Aorta (tissue), 5 donors: ENCODE results near the gene AGBL4. TPM values are rescaled to one million over a fixed set of nuclear protein-coding genes. Genes with fewer than 3 reads are reported as not detected.
A peak's percentile ranks its signal among the peaks of the same experiment; 100 is the strongest.
"Not testable (repeated sequence)": the region's sequence is repeated elsewhere in the genome, so short reads cannot be mapped to it uniquely, and the experiment has no call there.

ENCODE experiments used
- ATAC-seq: fragments of 200-7000 bp; cut with Tn5 transposase; one replicate; pipeline ENCODE4 v1.9.1; 2022; ENCODE audit warnings: moderate library complexity; ENCODE audit not compliant: low FRiP score
- DNase-seq, 2 donors: peaks; one replicate each; pipeline ENCODE4 v3.0.0-alpha.2; 2020
- H3K27ac ChIP-seq, 2 donors: one replicate each; pipeline ENCODE4 v1.5.1; 2013; ENCODE audit warnings: low read length in 2 of 2, mild to moderate bottlenecking in 2 of 2, moderate library complexity in 2 of 2, control low read depth in 1 of 2, inconsistent platforms in 1 of 2, low read depth in 1 of 2
- H3K27me3 ChIP-seq, 2 donors: one replicate each; pipeline ENCODE4 v1.6.1; 2013; ENCODE audit warnings: control low read depth in 1 of 2, low read length in 1 of 2, mild to moderate bottlenecking in 1 of 2, moderate library complexity in 1 of 2; ENCODE audit not compliant: insufficient read depth in 2 of 2, control insufficient read depth in 1 of 2
- H3K36me3 ChIP-seq, 2 donors: one replicate each; pipeline ENCODE4 v1.6.1; 2013; ENCODE audit warnings: control low read depth in 1 of 2, low read length in 1 of 2, mild to moderate bottlenecking in 1 of 2; ENCODE audit not compliant: insufficient read depth in 2 of 2, control insufficient read depth in 1 of 2
- H3K4me1 ChIP-seq, 2 donors: one replicate each; pipeline ENCODE4 v1.6.1; 2013; ENCODE audit warnings: low read length in 2 of 2, control low read depth in 1 of 2, mild to moderate bottlenecking in 1 of 2, moderate library complexity in 1 of 2; ENCODE audit not compliant: insufficient read depth in 2 of 2, control insufficient read depth in 1 of 2
- H3K4me3 ChIP-seq, 2 donors: one replicate each; pipeline ENCODE4 v1.5.1; 2013; ENCODE audit warnings: low read length in 2 of 2, control low read depth in 1 of 2, mild to moderate bottlenecking in 1 of 2
- H3K9me3 ChIP-seq: one replicate; pipeline ENCODE4 v1.6.1; 2013; ENCODE audit warnings: mild to moderate bottlenecking, low read length; ENCODE audit not compliant: control insufficient read depth
- WGBS, 2 donors: extraction: QIAGEN DNeasy Blood & Tissue Kit; methylation state at CpG; one replicate each; pipeline ENCODE4 v1.1.7; 2013; 5-methylcytosine and 5-hydroxymethylcytosine counted together
- intact Hi-C, 2 donors: fragments of 100-400 bp; cut with DNase I; formaldehyde crosslinking; loops; one replicate each; pipeline versions ENCODE4 v1.14.2 to v1.15.0; 2022
- polyA plus RNA-seq, 2 donors: library from polyadenylated mRNA; stranded (reverse); fragments of 200-250 nt; gene quantifications; one replicate each; pipeline ENCODE4 v1.2.3, GENCODE V29; 2013
- total RNA-seq, 2 donors: library from RNA; stranded (reverse); fragmentation: NEBNext Ultra II Directional; extraction: Animal tissue kit (Norgen Biotek cat#: 25700); gene quantifications; one replicate each; pipeline ENCODE4 v1.2.1, GENCODE V29; 2021
- donor health status: healthy with polysubstance abuse.
- donor health status: Bipolar disorder and iron deficiency.
- donor health status: DM: no; HTN: no; CAD: no.
- donor health status: DM: no; HTN: no; CAD: no.
- donor health status: DM: yes; HTN: yes; CAD: no.

Gene AGBL4
- total and polyA plus RNA-seq, 4 donors, result 0.18 TPM; not detected in 3

DNA sequence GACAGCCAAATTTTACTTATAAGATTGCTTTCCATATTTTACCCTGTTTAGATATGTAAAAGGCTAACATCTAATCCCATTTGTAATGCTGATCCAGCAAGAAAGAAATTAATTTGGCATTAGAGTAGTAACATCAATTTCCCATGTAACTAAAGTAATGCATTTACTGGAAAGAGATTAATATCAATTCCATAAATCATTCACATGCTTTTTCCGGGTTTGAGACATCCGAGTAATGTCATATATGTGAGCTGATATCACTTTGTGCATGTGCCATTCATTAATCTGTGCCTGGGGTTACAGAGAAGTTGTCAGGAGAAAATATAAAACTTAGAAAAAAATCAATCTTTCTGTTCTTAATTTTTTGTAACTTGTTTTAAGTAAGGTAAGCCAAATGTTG lies 206.1 kb downstream of the AGBL4 start:
- WGBS, 2 donors, result 29 to 53% methylated on average over 2 of the region's 2 CpGs
- H3K36me3 ChIP-seq, result no peaks in the 10 kb centered on the region
- no peak overlapping the region for H3K4me3 ChIP-seq
- ATAC-seq (no peak), DNase-seq (no peak)
- H3K9me3 ChIP-seq, result peaks cover 2% of the 10 kb centered on the region
- no peak overlapping the region for H3K27ac ChIP-seq
- no peaks in the 10 kb centered on the region for H3K27me3 ChIP-seq
- intact Hi-C loops, result no loop called here
- no peaks in the 10 kb centered on the region for H3K4me1 ChIP-seq

DNA sequence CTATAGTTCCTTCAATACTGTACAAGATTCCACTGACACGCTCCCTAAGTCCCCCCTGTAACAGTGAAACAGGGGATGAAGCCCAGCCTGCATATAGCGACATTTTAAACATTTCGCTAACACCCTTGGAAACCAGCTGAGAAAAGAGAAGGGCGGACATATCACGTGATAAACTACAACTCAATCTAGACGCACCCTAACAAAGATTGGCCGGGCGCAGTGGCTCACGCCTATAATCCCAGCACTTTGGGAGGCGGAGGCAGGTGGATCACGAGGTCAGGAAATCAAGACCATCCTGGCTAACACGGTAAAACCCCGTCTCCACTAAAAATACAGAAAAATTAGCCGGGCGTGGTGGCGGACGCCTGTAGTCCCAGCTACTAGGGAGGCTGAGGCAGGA lies 236.7 kb downstream of the AGBL4 start:
- H3K27me3 ChIP-seq, intact Hi-C loops, H3K9me3 ChIP-seq, H3K27ac ChIP-seq, H3K4me1 ChIP-seq, H3K36me3 ChIP-seq, ATAC-seq, H3K4me3 ChIP-seq: not testable (repeated sequence)
- WGBS, 2 donors, result 91 to 92% methylated on average over 17 of the region's 17 CpGs
- peak in 1 of 2 donors; percentile 37 for DNase-seq

DNA sequence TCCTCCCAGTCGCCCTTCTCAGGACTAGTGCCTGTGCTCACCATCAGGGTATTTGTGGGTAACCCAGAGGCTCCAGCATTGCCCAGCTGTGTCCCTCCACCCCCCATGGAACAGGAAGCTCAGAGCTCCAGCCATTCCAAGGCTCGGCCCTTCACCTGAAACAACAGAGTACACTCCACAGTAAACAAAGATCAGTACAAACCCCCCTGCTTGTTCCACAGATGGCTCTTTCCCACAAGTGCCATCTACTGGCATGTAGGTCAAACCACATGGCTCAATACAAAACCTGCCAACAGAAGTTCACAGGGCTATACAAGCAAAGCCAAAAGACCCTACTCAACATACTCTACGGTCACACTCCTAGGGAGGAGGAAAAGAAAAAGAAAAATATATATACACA lies 258.7 kb downstream of the AGBL4 start:
- DNase-seq (no peak), ATAC-seq (no peak)
- H3K36me3 ChIP-seq, result no peaks in the 10 kb centered on the region
- intact Hi-C loops, result no loop called here
- 19 to 34% methylated on average over 3 of the region's 3 CpGs for WGBS, 2 donors
- H3K27ac ChIP-seq, result no peak overlapping the region
- no peak overlapping the region for H3K4me3 ChIP-seq
- no peaks in the 10 kb centered on the region for H3K27me3 ChIP-seq
- no peaks in the 10 kb centered on the region for H3K9me3 ChIP-seq
- H3K4me1 ChIP-seq, result no peaks in the 10 kb centered on the region

DNA sequence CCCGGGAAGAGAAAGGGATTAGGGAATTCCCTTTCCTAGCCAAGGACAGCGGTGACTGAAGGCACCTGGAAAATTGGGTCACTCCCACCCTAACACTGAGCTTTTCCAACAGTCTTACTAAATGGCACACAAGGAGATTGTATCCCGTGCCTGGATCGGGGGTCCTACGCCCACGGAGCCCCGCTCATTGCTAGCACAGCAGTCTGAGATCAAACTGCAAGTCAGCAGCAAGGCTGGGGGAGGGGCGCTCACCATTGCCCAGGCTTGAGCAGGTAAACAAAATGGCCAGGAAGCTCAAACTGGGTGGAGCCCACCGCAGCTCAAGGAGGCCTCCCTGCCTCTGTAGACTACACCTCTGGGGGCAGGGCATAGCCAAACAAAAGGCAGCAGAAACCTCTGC lies 285.6 kb downstream of the AGBL4 start:
- H3K36me3 ChIP-seq, H3K4me3 ChIP-seq, ATAC-seq, H3K4me1 ChIP-seq, DNase-seq, intact Hi-C loops, H3K27me3 ChIP-seq, H3K27ac ChIP-seq, H3K9me3 ChIP-seq: not testable (repeated sequence)
- WGBS, 2 donors, result 87 to 88% methylated on average over 9 of the region's 9 CpGs

DNA sequence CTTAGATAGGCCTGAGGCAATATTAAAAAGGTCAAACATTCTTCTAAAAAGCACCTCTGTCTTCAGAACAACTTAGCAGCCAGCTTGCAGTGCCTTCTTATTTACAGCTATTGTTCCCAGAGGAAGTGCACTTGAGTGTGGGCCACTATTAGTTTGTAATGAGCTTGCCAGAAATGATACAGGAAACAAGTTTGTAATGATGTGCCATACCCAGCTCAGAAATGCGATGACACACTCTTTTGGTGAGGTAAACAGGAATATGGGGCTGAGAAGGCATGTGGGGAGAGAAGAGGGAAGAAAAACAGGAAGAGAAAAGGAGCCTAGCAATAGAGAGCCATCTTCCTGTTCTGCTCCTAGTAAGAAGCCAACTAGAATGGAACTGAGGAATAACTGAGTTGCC lies 295.4 kb downstream of the AGBL4 start:
- WGBS, 2 donors, result 59 to 68% methylated on average over 1 of the region's 1 CpG
- ATAC-seq, result no peak

DNA sequence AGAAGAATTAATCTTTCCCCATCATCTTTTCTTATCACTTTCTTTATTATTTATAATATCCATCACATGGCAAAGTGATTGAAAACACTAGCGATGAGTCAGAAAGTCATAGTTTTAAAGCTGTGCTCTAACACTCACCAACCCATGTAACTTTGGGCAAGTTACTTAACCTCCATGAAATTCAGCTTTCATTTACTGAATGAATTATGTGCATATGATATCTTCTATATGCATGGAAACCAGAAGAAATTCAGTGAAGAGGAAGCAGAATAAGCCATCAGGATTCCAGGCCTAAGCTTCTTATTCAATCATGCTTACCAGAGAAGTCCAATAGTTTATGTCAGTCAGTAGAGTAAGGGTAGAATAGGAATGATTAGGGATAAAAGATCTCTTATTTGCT lies 300.1 kb downstream of the AGBL4 start:
- DNase-seq (no peak), ATAC-seq (no peak)
- H3K4me3 ChIP-seq, result no peak overlapping the region
- intact Hi-C loops, result no loop called here
- no peak overlapping the region for H3K27ac ChIP-seq
- WGBS, 2 donors, result 87 to 89% methylated on average over 1 of the region's 1 CpG
- H3K36me3 ChIP-seq, result no peaks in the 10 kb centered on the region
- H3K27me3 ChIP-seq, result no peaks in the 10 kb centered on the region
- no peaks in the 10 kb centered on the region for H3K4me1 ChIP-seq
- H3K9me3 ChIP-seq, result no peaks in the 10 kb centered on the region

More for the DNA sequence above, 295.4 kb downstream of the AGBL4 start:
- no peaks in the 10 kb centered on the region for H3K4me1 ChIP-seq
- peaks cover 2% of the 10 kb centered on the region for H3K9me3 ChIP-seq
- DNase-seq, result no peak
- H3K27ac ChIP-seq, result no peak overlapping the region
- no peaks in the 10 kb centered on the region for H3K36me3 ChIP-seq
- no peaks in the 10 kb centered on the region for H3K27me3 ChIP-seq
- no peak overlapping the region for H3K4me3 ChIP-seq
- intact Hi-C loops, result no loop called here

DNA sequence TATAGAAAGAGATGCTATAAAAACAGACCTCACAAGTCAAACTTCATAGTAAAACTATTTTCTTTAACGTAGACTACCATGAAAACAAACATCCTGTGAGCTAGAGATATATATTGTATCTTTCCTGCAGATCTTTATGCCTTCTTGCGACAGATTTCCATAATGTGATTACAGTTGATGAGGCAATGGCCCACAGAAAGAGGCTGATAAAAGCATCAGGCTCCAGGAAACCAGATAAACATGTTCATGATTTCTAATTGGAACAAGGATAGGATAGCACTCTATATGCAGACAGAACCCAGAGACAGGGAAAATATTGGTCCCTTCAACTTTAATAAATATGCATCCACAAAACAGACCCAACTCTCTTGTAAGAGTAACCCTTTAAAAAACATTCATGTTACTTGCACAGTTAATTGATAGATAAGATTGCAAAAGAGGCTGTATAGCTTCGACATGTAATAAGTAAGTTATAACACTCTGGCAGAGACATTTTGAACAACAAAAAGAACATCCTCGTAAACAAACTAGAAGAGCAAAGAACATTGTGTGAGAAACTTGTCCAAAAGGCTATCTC lies 329.4 kb downstream of the AGBL4 start:
- 56 to 65% methylated on average over 4 of the region's 4 CpGs for WGBS, 2 donors
- intact Hi-C loops, result no loop called here
- H3K4me1 ChIP-seq, result no peaks in the 10 kb centered on the region

DNA sequence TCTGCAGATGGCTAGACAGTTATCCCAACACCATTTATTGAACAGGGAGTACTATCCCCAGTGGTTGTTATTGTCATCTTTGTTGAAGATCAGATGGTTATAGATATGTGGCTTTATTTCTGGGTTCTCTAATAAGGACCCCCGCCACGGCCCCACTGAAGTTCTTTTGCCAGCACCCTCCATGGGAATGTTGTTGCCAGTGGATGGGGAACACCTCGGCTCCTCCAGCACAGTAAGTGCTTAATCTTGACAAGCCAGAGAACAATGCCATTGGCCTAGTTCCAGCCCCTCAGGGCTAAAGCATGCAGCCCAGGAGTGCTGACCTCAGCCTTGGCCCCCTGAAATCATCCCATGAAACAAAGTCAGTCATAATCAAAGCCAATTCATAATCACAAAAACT lies 337.6 kb downstream of the AGBL4 start:
- intact Hi-C loops, result no loop called here
- ATAC-seq, result no peak
- Histone ChIP-seq H3K27me3 (no peaks in the 10 kb centered on the region), H3K36me3 (no peaks in the 10 kb centered on the region), H3K4me1 (no peaks in the 10 kb centered on the region), H3K9me3 (no peaks in the 10 kb centered on the region), H3K4me3 (no peak overlapping the region), H3K27ac (no peak overlapping the region)
- DNase-seq, result no peak
- WGBS, 2 donors, result 62 to 69% methylated on average over 3 of the region's 3 CpGs

More for the DNA sequence above, 329.4 kb downstream of the AGBL4 start:
- no peaks in the 10 kb centered on the region for H3K36me3 ChIP-seq
- no peaks in the 10 kb centered on the region for H3K9me3 ChIP-seq
- H3K27me3 ChIP-seq, result no peaks in the 10 kb centered on the region
- H3K27ac ChIP-seq, result no peak overlapping the region
- DNase-seq (no peak), ATAC-seq (no peak)
- no peak overlapping the region for H3K4me3 ChIP-seq

DNA sequence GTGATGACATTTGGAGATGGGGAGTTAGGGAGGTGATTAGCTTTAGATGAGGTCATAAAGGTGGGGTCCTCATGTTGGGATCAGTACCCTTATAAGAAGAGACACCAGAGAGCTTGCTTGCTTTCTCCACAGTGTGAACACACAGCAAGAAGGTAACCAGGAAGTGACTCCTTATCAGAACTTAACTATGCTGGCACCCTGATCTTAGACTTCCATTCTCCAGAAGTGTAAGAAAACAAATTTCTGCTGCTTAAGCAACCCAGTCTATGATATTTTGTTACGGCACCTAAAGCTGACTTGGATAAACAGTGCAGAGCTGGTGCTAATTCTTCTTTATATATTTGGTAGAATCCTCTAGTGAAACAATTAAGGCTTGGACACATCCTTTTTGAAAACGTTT lies 346.0 kb downstream of the AGBL4 start:
- 47% methylated on average over 2 of the region's 2 CpGs for WGBS, 2 donors
- DNase-seq, result no peak
- H3K4me3 ChIP-seq, result no peak overlapping the region
- ATAC-seq, result no peak
- H3K27me3 ChIP-seq, result no peaks in the 10 kb centered on the region
- H3K4me1 ChIP-seq, result no peaks in the 10 kb centered on the region
- H3K9me3 ChIP-seq, result no peaks in the 10 kb centered on the region
- H3K27ac ChIP-seq, result no peak overlapping the region
- H3K36me3 ChIP-seq, result no peaks in the 10 kb centered on the region
- intact Hi-C loops, result no loop called here
